Measurements from ENCODE around the gene NUAK1.

DNA sequence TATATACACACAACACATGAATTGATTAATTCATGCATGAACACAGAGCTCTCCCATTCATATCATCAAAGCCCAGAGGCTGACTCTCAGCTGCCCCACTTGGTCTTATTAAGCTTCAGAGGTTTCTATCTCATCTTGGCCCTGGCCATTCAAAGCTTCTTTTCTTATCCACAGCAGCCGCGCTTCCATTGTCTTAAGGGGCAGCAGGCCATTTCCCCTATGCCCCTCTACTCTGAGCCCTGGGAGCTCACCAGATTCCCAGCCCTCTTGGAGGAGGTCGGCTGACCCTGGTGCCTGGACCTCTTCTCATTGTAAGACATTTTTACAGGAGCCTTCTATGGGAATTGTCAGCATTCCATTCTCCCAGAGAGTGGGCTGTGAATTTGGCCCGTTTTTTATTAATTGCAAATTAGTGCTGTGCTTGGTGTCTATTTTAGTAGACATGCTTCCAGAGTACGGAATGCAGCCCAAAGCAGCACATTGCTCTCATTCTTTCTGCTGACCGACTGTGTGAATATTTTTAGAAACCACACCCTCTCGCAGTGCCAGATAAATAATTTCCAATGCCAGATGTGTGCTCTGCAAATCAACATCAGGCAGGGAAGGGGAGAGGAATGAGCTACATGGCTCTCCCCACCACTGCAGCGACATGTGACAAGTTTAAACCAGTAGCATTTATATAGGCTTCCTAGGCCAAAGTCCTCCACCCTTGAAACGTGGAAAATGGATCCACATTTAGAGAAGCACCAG, 58.5 kb downstream of the NUAK1 start:
- TF ChIP-seq CTCF (IDR thresholded peaks at IDR 0.05; ENCODE audit: poor library complexity, severe bottlenecking) (no peak), TAF1 (IDR thresholded peaks at IDR 0.05; ENCODE audit: low read depth) (no peak), EZH2 (IDR thresholded peaks at IDR 0.05; ENCODE audit: borderline replicate concordance, insufficient read depth, low read length, poor library complexity, severe bottlenecking) (no peak), EP300 (conservative IDR thresholded peaks at IDR 0.05; ENCODE audit: poor library complexity, severe bottlenecking) (no peak)
- TF ChIP-seq, protein P1, sequence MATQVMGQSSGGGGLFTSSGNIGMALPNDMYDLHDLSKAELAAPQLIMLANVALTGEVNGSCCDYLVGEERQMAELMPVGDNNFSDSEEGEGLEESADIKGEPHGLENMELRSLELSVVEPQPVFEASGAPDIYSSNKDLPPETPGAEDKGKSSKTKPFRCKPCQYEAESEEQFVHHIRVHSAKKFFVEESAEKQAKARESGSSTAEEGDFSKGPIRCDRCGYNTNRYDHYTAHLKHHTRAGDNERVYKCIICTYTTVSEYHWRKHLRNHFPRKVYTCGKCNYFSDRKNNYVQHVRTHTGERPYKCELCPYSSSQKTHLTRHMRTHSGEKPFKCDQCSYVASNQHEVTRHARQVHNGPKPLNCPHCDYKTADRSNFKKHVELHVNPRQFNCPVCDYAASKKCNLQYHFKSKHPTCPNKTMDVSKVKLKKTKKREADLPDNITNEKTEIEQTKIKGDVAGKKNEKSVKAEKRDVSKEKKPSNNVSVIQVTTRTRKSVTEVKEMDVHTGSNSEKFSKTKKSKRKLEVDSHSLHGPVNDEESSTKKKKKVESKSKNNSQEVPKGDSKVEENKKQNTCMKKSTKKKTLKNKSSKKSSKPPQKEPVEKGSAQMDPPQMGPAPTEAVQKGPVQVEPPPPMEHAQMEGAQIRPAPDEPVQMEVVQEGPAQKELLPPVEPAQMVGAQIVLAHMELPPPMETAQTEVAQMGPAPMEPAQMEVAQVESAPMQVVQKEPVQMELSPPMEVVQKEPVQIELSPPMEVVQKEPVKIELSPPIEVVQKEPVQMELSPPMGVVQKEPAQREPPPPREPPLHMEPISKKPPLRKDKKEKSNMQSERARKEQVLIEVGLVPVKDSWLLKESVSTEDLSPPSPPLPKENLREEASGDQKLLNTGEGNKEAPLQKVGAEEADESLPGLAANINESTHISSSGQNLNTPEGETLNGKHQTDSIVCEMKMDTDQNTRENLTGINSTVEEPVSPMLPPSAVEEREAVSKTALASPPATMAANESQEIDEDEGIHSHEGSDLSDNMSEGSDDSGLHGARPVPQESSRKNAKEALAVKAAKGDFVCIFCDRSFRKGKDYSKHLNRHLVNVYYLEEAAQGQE (IDR thresholded peaks at IDR 0.05; ENCODE audit: borderline replicate concordance), result no peak
